ENCODE data around the gene TMEM86A.

DNA sequence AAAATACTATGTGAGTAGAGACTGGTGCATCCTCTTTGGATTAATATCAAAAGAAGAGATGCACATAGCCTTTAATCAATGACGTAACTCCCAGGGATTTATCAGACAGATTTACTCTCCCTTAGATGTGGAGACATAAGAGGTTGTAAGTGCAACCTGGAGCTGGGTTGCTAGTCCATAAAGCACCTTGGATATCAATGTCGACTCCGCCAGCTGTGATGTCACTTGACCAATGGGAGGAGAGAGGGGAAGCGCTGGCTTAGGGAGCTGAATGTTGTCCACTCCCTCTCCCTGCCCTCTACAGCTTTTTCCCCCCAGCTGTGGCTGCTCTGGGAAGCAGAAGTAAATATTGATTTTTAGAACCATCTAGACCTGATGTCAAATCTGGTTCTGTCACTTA is 28.9 kb upstream of the TMEM86A start:
- TF ChIP-seq EZH2 (IDR thresholded peaks at IDR 0.05; ENCODE audit: insufficient read depth, poor library complexity, severe bottlenecking): no peak
- TF ChIP-seq EZH2phosphoT487 (IDR thresholded peaks at IDR 0.05; ENCODE audit: insufficient read depth, low read depth): no peak
